GM19438 (cell line): ENCODE data around the gene REST.

ENCODE experiments used
- ATAC-seq: cut with Tn5 transposase; IDR thresholded peaks from one replicate; pipeline ENCODE4 v1.9.1; 2021; ENCODE audit warnings: low read depth; ENCODE audit not compliant: unreplicated experiment

REST gene

DNA sequence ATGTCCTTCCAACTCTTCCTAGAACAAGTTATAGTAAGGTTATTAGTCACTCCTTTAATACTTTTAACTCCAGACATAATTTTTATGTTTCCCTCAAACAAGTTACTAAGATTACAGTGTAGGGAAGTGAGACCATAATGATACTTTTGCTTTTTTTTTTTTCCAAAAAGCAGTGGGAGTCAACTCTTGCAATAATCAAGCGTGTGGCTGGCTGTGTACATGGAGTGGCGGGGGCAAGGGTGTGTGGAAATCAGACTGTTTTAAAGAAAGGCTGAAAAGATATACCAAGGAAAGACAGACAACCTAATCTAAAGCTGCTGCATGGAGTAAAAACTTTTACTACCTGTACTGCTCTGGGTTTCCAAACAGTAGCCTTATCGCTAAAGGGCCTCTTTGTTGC lies 65.6 kb downstream of the REST start:
- ATAC-seq = no peak

DNA sequence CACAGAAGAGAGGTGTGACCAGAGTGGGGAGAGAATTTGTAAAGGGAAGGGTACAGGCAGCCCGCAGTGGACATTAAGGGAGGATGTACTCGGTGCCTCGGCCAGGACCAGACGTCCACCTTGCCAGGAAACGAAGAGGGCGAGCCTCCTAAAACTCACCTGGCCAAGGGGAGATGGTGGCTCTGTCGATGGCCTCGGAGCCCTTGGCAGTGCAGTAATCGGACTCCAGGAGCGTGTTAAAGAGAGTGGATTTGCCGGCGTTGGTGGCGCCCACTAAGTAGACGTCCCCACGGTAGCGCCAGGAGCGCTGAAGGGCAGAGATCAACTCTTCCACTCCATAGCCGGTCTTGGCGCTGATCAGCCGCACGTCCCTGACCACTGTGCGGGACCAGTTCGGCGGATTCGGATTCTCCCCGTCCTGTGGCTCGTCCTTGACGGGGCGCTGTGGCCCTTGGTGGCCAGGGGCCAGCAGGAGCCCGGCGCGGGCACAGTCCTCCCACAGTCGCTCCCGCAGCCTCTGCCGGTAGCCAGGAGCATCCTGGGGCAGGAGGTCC lies 68.7 kb downstream of the REST start:
- no peak for ATAC-seq

DNA sequence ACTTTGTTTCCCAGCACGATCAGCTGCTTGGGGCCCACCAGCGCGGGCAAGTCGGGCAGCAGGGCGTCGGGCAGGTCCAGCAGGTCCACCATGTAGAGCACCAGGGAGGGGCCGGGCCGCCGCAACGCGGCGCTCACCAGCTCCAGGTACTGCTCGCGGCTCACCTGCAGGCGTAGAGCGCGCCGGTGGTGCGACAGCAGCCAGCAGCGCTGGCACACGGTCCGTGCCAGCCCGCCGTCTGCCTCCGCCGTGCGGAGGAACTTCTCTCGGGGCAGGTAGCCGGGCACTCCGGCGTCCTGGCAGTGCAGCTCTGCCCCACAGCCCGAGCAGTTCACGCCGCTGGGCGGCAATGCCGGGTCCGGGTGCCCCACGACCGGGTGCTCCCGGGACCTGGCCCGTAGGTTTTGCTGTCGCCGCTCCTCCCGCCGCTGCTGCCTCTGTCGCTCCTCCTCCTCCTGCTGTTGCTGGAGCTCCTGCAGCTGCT lies 69.2 kb downstream of the REST start:
- peak; percentile 29 for ATAC-seq

DNA sequence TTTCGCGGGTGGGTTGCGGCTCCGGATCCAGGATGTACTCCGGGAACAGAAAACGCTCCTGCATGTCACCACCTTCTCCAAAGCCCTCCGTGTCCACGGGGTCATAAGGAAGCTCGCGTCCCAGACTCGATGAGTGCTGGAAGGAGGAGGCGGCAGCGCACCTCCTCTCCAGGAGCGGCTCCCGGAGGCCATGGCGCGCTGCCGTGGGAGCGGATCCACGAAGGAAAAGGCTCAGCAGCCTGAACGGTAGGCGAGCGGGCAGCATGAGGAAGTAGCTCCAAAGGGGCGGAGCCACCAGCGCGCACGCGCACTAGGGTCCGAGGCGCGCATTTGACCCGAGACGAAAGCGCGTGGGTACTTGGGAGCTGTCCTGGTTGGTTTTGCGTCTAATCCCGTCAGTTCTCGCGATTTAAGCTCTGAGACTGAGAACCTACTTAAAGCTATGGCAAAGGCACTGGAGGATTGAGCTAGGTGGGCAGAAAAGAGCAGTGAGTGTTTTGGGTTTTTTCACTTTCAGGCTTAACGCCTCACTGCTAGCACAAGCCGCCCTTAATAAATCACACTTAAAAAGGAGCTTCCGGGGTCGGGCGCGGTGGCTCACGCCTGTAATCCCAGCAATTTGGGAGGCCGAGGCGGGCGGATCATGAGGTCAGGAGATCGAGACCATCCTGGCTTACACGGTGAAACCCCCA lies 69.8 kb downstream of the REST start, which contains the start of gene NOA1:
TSS of gene NOA1 (minus strand) at position 286 of the 692 bp plus-strand sequence. CDS start at position 265, 21 bp downstream.
- peak; percentile 80 for ATAC-seq

DNA sequence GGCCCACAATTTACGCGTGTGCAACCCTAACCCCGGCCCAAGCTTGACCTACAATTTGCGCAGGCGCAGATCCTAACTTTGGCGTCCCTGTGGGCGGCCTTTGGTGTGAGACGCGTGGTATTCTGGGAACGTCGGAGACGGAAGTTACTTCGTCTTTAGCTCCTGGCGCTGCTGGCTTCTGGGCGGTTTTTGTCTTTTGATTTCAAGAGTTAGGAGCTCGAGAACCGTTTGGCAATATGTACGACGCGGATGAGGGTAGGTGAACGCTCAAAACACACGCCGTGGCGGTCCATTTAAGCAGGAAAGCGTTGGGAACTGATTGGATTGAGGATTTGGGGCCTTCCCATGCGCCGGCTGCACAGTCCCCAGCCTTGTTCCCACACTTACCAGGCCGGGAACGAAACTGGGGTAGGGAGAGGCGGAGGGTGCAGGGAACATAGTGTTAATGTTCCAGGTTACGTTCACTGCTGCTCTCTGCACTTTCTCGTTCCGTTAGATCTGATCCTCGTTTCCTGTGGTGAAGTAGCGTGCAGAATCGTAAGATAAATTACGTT lies 71.1 kb downstream of the REST start, which contains the start of gene POLR2B:
TSS of gene POLR2B (plus strand) at position 147 of the 554 bp plus-strand sequence. CDS start at position 237, 90 bp downstream.
- ATAC-seq = peak; percentile 42

DNA sequence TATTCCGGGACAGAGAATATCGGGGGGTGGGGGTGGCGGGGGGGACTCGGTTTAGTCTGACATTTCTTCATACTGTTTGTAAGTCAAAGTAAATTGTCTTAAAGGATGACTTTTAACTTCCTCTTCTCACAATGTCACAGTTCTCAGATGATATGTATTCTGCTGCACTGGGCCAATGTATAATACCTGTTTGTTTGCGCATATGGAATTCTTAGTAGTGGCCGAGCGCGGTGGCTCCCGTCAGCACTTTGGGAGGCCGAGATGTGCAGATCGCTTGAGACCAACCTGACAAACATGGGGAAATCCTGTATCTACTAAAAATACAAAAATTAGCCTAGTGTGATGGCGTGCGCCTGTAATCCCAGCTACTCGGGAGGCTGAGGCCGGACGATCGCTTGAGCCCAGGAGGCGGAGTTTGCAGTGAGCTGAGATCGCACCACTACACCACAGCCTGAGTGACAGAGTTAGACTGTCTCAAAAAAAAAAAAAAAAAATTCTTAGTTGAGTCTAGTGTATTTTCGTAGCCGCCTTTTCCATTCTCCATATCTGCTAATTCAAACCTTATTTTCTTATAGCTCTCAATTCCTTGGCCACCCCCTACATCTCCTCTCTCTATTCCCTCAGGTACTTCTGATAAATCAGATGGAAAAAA lies 71.8 kb downstream of the REST start:
- no peak for ATAC-seq

DNA sequence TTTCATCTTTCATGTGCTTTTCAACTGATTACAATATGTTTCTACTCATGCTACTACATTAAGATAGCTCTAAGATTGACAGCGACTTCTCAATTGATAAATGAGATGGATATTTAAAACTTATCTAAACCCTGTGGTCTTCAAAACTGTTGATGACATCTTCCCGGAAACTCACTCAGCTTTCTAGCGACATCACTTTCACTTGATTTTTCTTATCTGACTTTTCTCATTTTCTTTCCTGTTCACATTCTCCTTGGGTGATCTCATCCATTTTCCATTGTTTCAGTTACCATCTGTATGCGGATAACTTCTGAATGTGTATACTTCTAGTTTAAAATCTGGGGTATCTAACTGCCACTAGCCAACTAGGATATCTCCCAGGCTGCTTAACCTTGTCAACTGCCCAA lies 74.1 kb downstream of the REST start:
- no peak for ATAC-seq

DNA sequence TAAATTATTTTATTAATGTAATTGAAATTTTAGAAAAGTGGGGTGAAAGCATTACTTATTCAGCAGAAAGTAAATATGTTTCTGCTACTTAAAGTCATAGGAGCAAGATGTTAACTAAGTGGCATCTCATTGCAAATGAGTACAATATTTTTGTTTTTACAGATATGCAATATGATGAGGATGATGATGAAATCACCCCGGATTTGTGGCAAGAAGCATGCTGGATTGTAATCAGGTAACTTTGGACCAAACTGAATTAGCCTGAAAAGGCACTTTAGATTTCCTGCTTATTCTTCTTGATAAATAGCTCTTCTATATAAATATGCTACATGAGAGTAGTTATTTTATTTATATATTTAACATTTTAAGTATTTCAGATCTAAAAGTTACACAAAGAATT lies 78.5 kb downstream of the REST start:
- no peak for ATAC-seq

DNA sequence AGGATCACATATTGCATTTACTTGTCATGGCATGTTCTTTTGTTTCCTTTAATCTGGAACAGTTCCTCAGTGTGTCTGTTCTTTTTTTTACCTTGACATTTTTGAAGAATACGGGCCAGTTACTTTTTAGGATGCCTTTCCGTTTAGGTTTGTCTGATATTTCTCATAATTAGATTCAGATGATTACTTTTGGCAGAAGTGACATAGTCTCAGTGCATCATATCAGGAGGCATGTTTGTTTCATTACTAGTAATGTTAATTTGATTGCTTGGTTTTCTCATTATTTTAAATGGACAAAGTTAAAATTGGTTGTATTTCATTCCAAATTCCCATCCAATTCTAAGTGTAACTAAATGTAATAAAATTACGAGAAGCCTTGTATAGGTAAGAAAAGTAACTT lies 79.3 kb downstream of the REST start:
- ATAC-seq = no peak

DNA sequence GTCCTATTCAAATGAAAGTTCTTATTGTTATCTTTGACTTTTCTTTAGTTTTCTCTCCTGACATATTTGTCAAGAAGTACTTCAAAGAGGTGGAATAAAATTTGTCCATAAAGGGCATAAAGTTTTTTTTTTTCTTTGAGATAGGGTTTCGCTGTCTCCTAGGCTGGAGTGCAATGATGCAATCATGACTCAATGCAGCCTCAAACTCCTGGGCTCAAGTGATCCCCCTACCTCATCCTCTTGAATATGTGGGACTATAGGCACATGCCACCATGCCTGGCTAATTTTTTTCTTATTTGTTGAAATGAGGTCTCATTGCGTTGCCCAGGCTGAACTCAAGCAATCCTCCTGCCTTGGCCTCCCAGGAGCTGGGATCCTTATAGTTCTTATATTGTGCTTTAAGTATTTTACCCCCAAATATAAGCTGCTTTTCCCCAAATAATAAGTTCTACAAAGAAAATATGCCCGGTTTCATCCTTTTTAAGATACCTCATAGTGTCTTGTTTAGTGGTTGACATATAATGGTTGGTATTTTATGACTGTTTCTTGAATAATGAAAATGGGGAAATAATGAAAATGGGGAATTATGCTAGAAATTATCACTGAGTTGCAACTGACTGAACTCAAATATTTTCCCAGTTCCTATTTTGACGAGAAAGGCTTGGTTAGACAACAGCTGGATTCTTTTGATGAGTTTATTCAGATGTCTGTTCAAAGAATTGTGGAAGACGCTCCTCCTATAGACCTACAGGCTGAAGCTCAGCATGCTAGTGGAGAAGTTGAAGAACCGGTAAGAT lies 82.6 kb downstream of the REST start:
- no peak for ATAC-seq

DNA sequence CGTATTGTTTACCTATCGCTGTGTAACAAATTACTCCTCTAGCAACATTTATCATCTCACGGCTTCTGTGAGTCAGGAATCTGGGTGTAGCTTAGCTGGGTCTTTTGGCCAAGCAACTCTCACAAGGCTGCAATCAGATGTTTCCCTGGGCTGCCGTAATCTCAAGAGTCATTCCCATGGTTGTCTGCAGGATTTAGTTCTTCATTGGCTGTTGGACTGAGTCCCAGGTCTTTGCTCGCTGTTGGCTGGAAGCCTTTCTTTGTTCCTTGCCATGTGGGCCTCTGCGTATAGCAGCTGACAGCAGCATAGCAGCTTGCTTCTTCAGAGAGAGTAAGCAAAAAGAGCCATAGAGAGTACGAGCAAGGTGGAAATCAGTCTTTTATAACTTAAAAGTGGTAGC lies 87.8 kb downstream of the REST start:
- no peak for ATAC-seq

DNA sequence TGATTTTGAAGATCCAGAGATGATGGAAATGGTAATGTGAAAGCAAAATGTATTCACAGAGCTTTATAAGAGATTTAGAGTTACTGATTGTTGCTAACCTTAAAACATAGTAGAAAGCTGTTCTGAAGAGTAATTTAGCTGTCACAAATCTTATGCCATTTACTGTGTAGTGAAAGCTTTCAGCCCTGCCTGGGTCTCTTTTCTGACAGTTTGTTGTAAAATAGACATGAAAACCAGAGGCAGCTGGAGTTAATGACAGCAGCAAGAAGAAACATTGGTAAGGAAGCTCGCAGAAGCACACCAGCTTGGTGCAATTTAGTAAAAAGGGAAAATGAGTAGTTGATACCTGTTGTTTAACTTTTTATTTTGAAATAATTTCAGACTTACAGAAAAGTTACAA lies 92.1 kb downstream of the REST start:
- no peak for ATAC-seq

DNA sequence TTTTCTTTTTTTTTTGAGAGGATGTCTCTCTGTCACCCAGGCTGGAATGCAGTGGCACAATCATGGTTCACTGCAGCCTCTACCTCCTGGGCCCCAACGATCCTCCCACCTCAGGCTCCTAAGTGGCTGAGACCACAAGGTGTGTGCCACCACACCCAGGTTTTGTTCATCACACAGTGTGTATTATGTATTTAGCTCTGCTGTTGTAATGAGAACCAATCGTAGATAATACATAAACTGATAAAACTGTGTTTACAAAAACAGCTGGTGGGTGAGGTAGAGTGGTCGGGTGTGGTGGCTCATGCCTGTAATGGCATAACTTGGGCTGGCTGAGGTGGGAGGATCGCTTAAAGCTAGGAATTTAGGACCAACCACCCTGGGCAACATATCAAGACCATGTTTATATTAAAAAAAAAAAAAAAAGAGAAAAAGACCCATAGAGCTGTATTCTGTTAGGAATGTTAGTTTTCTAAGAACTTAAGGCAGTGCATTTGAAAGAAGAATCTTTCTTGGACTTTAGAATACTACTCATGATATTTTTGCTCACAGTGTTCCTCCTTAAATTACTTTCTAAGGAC lies 105.9 kb downstream of the REST start:
- no peak for ATAC-seq
